NK-92 treated with Interleukin-12 subunit alpha and Interleukin-12 subunit beta, amount 100 ng/mL, for 24 hours (cell line): ENCODE data around the gene SLC1A7.

Experiments used
- DNase-seq: peaks from one replicate; lab custom pipeline; 2025; lab: John Stamatoyannopoulos, UW

Gene SLC1A7

DNA sequence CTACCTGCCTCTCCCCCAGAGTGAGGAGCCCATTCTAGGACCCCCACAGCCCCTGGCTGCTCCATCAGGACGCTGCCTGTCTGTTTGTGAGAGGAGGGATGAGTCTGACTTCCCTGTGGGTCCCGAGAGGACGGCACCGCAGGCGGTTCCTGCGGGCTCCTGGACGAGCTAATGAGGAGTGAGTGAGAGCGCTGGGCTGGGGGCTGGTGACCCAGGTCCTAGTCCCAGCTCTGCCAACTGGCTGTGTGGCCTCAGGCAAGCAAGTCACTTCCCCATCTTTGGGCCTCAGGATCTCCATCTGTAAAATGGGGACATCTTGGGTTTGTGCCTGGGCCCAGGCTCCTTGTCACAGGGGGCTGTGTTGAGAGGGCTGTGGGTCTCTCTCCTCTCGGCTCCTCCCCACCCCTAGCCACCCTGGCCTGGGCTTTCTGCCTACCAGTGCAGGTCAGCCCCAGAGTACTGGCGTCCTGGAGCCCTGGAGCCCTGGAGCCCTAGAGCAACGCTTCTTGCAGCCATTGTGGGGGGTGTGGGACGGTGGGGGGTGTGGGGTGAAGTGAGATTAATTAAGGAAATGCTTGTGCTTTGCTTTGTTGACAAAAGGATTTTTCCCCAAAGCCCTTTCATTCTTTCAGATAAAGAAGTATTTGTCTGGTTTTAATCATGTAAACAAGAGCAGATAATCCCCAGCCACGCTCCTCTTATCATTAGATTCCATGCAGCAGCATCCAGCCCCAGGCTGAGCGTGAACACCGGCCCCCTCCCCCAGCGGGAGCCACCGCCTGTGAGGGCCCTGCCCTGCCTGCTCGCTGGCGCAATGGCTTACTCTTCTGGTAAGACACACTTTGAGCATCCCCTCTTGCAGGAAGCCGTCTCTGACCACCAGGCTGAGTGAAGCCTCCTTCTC lies 26.8 kb downstream of the SLC1A7 start:
- DNase-seq: no peak

- no peak for DNase-seq
Measured at GRCh38 chr1:53114581-53115400, 27.6 kb downstream of the SLC1A7 start.

DNA sequence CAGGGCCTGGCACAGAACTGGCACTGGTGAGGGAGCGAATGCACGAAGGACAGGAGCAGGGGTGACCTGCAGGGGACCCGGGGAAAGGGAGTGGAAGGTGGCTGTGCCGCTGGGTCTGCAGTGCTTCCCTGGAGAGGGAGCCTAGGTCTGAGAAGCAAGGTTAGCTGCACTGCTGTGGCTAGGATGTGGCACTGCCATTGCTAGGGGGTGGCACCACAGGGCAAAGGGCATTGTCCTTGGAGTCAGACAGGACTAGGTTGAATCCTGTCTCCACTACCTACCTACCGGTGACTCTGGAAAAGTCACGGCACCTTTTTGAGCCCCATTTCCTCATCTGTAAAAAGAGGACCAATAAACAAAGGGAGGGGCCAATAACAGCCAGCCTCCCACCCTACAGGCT lies 28.3 kb downstream of the SLC1A7 start:
- DNase-seq: no peak

- no peak for DNase-seq
Measured at GRCh38 chr1:53112861-53113260, 29.6 kb downstream of the SLC1A7 start.

GRCh38 chr1:53112271-53112774 lies 30.1 kb downstream of the SLC1A7 start:
- no peak for DNase-seq

DNA sequence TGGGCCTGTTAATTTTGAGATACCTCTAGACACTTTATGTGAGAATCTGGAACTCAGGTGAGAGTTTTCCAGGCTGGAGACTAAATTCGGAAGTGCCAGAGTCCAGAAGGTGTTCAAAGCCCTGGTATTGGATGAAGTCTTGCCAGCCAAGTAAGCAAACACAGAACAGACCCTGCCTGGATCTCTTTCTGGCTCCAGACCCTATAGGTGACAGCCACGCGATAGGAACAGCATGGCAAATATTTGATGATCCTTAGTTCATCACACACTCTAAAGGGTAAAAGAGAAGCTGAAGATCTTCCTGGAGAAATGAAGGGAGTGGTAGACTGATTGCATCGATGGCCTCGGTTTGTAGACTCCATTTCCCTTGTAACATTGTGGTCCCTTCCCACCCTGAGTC lies 30.7 kb downstream of the SLC1A7 start:
- no peak for DNase-seq

DNA sequence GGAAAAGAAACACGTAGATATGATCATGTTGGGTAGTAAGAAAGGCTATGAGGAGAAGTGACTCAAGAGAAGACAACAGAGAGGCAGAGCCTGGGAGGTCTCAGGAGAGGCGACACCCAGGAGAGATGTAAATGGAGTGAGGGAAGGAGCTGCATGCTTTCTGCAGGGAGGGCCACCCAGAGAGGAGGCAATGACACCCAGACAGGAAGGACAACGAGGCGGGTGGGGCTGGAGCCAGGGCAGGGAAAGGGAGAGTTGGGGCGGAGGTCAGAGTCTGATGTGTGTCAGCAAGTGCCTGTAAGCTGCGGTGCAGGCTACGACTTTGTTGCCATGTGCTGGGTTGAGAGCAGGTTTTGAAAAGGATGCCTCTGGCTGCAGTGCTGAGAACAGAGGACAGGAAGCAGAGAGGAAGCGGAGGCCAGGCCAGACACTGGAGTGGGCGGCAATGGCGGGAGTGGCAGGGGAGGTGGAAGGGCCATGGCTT lies 31.3 kb downstream of the SLC1A7 start:
- DNase-seq: no peak

DNA sequence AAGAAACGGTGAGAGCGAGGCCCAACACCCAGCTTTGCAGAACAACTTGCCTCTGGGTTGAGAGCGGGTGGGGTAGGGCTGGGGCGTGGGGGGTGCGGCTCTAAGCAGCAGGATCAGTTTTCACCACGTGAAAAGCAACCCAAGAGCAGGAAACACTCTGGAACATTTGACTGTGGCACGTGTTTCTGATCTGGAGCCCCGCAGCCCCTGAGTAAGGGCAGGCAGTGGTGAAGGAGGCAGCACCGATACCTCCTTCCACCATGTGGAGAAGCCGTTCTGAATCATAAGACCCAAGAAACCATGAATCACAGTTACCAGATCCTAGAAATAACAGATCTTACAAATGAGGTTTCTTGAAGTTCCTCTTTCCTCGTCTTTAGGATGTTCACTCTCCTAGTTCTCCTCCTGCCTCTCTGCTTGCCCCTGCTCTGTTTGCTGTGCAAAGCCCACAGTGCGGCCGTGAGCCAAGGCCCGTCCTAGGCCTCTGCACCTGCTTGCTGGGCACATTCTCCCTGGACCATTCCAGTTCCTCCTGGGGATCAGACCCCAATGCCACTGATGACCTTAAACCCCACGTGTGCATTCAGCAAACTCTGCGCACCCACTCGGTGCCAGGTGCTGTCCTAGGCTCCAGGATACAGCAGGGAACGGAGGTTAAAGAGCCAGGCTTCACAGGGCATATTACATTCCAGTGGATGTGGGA lies 31.9 kb downstream of the SLC1A7 start:
- no peak for DNase-seq

DNA sequence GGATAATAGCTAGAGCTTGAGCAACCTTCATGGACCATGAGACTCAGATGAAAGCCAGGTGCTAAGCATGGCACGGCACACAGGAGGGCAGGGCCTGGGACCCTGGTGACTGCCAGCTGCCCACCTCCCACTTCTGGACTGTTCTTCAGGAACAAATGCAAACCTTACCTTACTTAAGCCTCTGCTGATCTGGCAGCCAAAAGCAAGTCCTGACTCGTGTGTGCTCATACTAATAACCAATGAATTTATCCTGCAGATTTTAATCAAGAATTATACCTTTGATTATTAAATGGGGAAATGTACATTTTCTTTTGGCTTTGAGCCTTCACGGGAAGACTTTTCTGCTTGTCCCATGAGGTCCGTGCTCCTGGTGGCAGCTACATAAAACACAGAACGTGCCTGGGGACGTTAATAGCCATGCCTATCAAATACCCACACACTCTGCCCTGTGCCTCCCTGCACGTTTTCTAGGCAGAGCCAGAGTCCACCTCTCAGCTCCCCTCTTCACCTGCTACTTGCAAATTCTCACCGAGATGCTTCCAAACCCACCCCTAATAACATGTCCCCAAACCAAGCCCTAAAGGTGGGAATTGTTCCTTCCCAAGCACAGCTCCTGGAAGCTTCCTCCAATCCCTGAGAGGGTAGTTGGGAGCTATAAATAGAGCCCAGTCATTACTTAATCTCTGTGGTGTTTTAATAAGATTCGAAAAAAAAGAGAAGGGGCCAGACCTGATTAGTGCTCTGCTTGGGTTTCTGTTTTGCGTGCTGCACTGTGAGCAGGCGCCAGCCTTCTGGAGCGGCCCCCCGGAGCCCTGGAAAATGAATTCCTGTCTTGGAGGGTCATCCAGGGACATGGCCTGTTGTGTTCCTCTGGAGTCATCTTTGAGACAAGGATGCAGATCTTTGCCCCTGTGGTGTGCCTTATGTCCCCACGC lies 33.5 kb downstream of the SLC1A7 start:
- DNase-seq: no peak

DNA sequence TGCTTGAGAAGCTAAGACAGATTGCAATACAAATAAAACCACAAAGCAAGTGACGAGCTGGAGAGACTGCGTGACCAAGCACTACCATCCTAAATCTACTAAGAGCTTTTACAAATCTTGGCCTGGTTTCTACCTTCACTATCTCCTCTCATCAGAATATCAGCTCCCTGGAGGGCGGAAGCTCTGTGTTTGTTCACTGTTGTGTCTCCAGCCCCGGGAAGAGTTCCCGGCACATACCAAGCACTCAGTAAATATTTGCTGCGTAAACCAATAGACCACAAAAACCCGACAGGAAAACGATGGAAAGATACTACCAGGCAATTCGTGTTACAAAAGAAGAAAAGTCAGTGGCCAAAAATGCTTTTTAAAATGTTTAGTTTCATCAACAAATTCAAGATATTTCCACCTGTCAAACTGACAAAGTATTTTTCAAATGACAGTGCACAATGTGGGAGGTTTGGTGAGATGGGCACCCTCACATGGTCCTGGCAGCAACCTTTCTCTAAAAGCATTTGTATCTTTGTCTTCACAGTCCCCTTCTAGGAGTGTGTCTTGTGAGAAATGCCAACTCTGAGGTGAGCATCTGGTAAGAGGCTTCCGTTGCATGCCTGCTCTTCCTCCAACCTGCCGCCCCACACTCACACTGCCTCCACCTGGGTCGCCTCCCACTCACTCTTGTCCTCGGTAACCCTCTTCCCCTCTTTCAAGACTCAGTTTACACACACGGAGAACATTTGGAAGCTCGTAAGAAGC lies 34.7 kb downstream of the SLC1A7 start:
- no peak for DNase-seq

GRCh38 chr1:53107090-53107489 lies 35.3 kb downstream of the SLC1A7 start:
- no peak for DNase-seq

GRCh38 chr1:53104289-53104913 lies 38.0 kb downstream of the SLC1A7 start:
- DNase-seq: no peak

GRCh38 chr1:53094533-53094919 lies 47.9 kb downstream of the SLC1A7 start:
- DNase-seq: no peak

DNA sequence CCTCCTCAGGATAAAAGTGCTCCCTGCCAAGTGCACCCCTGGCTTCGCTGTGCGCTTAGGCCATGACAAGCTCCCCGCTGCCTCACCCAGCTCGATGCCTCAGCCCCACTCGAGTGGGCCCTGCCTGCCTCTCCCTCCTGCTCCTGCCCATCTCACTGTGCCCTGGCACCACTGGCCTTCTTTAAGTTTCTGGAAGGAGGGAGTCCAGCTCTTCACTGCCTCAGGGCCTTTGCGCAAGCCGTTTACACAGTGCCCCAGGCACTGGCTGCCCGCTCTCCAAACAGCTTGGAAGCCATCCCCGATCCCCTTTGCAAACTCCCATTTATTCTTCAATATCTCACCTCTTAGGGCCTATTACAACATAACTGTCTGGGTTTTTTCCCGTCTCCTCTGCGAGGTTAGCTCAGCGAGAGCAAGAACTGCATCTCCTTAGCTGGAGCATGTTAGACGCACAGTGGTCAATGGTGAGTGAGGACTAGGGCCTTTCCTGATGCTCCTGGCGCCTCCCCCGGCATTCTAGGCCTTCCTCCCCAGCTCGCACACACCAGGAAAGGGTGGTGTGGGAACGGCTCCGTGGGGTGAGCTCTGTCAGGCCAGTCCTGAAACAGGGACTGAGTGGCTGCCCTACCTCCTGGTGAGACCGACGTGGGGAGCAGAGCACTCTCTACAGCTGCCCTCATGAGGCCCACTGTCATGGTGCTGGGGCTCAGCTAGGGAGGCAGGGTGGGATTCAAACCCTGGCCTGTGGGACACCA lies 48.5 kb downstream of the SLC1A7 start:
- DNase-seq: no peak

- DNase-seq: no peak
Measured at GRCh38 chr1:53093451-53093754, 49.0 kb downstream of the SLC1A7 start.

DNA sequence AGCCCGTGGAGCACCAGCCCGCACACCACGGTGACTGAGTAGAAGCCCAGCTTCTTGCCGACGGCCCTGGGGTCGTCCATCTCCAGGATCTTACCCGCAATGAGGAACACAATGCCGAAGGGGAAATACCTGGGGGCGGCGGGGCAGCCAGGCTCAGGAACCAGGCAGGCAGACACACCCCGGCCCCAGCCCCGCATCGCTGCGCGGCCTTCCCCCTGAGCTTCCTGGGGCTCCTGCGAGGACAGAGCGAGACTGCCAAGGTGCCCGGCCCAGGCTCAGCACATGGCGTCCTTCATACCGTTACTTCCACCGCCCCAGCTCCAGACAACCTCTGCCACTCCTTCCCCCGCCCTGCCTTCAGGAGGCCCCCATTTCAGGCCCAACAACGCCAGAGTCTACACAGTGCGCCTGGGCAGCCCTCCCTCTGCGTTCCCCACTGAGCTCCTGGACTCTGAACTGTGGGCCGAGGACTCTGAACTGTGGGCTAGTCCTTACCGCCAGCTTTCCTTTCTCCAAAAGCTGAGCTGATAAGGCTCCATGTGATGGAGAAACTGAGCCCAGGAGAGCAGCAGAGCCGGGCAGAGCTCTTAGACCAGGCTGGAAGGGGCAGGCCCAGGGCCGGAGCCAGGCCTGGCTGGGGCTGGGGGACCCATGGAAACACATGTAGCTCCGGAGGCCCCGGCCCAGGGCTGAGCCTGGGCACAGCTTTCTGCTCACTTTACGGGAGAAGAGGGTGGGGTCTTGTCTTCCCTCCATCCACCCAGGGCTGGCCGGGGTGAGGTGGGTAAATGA lies 49.6 kb downstream of the SLC1A7 start:
- DNase-seq: no peak

GRCh38 chr1:53091841-53092645 lies 50.4 kb downstream of the SLC1A7 start:
- DNase-seq: no peak
